ENCODE data around the gene TAS1R1.
A peak's percentile ranks its signal among the peaks of the same experiment; 100 is the strongest.

Gene TAS1R1

DNA sequence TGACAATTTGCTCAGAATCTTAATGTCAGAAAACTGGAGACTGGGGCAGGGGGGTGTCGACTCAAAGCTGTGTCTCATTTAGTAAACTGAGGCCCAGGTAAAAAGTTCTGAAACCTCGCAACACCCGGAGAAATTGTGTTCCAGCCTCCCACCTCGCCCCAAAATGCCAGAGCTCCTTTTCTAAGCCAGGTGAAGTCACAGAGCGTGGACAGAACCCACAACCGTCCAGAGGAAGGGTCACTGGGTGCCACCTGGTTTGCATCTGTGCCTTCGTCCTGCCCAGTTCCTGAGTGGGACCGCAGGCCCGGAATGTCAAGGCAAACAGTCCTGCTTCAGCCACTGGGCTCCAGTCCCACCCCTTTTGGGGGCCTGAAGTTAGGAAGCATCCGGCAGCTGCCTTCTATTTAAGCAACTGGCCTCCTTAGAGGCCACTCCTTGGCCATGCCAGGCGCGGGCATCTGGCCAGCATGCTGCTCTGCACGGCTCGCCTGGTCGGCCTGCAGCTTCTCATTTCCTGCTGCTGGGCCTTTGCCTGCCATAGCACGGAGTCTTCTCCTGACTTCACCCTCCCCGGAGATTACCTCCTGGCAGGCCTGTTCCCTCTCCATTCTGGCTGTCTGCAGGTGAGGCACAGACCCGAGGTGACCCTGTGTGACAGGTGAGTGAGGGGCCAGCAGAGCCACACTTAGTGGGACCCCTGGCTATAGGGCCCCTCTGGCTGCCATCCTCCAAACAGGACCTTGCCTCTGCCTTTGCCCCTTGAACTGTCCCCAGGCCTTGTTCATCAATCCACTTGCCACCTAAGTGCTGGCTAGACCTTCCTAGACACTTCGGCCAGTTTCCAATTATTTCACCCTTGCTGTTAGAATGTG is at the start of gene TAS1R1:
Gene TAS1R1 (plus strand): TSS at position 401 of the 872 bp plus-strand sequence. CDS start 67 bp downstream, at position 468.
- no peak for DNase-seq

DNA sequence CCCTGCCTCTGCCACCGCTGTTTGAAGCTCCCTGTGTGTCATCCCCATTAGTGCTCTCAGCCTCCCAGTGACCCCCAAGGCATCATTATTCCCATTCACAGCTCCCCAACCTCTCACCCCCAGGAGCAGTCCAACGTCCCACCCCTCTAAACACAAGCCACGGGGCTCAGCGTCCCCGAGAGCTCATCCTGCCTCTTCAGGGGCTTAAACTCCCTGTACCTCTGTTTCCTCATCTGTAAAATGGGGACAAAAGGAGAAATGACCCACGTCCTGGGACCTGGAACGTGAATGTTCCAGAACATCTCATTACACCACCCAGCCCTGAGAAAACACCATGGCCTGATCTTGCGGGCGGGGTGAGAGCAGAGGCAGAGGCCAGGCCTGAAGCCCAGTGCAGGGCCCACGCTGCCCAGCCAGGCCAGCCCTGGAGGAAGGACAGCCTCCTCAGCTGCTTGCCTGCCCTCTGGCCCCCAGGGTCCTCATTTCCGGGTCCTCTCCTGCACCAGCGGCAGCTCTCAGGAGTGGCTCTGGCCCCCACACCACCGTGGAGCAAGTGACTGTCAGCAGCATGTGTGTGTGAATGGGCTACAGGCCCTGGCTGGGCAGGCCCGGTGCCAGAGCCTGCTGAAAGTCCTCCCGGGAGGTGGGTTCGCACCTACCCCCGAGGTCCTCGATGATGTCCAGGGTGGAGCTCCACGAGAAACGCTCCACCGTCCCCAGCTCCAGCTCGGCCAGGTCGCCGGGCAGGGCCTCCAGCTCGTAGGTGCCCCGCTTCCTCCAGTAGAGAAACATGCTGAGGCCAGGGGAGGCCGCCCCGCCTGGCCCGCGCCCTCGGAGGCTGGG is 49.5 kb upstream of the TAS1R1 start:
- DNase-seq: no peak

DNA sequence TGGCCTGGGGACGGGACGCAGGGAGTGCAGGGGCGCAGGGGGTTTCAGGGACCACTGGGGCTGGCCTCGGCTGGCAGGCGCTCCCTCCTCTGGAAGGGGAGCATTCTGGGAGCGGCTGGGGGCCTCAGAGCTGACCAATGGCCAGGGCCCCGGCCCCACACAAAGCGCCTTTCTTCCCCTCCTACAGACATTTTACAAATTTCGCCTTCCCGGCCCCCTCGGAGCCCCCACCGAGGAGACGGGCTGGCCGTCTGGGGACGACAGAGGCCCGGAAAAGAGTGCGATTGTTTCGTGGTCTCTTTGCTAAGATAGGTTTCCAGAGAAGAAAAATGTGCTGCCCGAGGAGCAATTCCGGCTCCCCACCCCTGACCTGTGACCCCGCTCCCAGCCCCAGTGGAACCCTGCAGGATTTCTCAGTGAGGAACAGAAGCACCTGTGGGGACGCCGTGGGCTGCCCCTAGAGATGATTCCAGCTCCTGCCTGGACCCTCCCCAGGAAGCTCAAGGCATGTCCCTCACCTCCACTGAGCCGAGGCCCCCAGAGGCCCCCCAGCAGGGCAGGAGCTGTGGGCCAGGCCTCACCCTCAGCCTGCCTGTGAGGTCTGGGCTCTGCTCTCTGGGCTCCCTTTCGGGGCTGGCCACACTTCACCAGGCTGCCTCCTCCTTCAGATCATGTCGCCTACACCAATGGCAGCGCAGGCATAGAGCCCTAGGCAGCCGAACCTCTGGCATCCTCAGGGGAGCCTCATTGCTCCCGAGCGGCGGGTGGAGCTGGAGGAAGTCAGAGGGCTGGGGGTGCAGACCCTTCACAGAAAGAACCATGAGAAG is 48.7 kb upstream of the TAS1R1 start:
- no peak for DNase-seq

DNA sequence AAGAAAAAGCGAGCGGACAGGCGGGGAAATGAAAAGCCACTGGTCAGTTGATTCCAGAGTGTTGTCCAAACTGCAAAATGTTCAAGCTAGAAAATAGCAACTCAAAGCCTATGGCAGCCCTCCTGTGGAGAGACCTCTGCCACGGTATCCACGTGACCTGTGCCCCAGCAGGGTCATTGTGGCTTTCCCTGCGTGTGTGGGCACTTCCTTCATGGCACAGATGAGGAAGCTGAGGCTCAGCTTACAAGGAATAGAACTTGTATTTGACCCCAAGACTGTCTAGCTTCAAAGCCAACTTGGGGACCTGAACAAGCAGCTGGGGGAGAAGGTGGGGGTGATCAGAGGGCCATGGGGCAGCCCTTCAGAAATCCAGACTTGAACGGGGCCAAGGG is 48.1 kb upstream of the TAS1R1 start:
- no peak for DNase-seq

DNA sequence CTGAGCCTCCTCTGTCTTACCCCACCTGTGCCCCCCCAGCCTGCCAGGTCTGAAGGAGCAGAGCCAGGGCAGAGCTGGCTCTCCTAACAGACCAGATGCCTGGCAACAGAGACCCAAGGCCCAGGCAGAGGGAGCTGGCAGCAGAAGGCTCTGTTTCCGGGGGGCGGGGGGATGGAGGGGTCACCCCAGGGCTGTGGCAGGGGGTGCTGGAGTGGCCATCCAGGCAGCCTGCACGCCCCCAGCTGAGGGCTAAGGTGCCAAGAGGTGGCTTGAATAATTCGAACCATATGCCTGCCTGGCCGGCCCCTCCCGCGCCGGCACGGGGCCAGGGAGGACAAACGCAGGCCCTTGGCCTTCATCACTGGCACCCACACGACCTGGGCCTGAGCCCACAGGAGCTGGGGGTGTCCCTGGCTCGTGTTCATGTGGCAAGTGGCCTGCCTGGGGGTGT is 47.6 kb upstream of the TAS1R1 start:
- DNase-seq: no peak

DNA sequence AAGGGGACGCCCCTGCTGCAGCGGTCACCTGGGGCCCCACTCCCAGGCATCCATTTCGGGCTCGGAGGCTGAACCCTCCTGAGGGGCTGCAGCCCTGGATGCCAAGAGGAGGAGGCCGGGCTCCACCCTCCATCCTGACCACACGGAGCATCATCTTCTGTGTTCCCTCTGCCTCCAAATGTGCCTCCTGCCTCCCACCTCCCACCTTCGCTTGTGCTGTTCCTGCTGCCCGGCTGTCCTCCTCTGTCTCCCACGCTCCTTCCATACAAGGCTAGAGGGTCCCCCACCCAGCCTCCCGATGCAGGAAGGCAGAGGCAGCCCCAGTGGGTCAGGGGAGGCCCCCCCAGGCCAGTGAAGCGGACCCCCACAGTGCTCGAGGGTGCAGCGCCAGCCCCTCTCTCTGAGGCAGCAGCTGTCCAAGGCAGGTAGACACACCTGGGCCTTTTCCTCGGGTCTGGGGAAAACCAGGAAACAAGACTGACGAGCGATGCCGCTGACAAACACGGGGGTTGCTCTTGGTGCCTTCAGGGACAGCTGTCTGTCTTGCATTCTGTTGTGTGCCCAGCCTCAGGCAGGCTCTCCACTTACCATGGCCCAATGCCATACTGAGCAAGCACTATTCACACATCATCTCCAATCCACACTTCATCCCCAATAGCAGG is 46.8 kb upstream of the TAS1R1 start:
- no peak for DNase-seq

DNA sequence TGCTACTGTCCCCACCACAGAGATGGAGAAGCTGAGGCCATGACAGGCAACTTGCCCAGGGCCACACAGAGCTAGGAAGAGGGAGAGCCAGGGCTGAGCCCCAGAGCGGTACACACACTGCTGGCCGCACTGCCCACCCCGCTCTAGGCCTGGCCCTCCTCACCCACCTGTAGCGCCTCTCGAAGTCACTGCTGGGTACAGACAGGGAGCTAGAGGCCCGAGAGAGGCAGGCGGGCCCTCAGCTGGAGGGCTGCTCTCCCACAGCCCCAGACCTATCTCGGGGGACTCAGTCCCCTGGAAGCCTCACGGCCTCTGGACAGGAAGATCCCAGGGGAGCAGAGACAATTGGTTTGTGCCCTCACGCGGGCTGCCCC is 46.3 kb upstream of the TAS1R1 start:
- DNase-seq: no peak

DNA sequence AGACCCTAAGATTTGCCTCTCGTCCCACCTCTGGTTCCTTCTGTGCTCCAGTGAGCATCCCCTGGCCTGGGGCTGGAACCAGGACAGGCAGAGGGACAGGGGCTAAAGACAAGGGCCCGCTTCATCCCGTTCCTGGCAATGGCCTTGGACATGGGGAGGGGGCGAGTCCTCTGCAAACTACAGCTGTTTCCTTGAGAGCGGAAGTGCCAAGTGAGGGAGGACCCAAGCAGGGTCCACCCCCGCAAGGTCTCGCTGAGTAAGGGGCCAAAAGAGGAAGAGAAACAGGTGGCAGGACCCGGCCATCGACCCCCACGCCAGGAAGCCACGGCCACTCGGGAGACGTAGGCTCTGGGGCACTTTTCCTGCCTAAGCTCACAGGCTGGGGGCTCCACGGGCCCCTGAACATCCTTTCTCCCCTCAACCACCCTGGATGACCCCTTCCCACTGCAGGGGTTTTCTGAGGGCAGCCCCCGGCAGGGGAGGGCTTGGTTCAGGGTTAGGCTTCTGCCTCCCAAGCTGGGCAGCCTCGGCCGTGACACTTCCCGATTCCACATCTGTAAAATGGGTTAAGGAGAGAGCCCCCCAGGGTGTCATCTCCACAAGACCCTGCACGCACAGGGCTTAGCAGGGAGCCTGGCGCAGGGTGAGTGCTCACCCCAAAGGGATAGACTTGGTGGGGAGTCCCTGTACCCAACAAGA is 45.7 kb upstream of the TAS1R1 start:
- DNase-seq: no peak

DNA sequence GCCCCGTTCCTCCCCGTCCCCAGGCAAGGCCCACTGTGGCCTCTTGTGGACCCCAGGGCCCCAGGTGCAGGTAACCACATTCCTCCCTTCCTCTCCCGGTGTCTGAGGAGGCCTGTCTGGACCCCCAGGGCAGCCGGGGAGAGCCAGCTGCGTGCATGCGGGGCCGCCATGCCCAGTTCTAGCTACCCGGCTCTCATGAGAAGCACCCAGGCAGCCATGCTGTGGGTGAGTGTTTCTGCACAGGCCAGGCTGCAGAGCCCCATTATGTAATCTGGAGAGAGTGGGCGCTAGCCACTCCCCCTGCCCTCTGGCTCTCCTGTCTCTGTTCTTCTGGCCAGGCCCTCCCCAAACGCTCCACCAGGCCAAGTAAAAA is 45.2 kb upstream of the TAS1R1 start:
- DNase-seq: no peak

DNA sequence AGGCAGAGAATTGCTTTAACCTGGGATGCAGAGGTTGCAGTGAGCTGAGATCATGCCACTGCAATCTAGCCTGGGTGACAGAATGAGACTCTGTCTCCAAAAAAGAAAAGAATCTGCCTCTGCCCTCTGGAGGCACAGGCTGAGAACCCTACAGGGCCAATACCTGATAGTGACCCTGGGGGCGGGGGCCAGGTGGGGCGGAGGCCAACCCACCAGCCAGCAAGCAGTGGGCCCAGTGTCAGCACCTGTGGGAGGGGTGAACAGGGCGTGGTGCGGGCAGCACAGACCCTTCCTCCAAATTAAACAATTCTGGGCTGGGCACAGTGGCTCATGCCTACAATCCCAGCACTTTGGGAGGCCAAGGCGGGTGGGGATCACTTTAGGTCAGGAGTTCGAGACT is 44.6 kb upstream of the TAS1R1 start:
- no peak for DNase-seq

DNA sequence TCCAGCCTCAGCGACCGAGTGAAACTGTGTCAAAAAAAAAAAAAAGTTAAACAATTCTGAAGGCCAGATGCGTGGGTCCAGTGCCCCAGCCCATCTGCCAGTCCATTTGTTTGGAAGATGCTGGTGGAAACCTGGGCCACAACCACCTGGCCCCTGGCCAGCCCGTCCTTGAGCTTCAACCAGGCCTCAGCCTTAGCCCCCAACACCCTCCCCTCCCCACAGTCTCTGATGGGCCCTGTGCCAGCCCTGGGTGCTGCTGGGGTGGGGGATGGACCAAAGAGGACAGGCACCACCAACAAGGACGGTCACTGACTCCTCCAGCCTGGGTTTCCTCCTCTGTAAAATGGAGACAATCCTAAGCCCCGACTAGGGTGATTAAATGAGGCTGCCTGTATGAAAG is 44.1 kb upstream of the TAS1R1 start:
- DNase-seq: no peak

DNA sequence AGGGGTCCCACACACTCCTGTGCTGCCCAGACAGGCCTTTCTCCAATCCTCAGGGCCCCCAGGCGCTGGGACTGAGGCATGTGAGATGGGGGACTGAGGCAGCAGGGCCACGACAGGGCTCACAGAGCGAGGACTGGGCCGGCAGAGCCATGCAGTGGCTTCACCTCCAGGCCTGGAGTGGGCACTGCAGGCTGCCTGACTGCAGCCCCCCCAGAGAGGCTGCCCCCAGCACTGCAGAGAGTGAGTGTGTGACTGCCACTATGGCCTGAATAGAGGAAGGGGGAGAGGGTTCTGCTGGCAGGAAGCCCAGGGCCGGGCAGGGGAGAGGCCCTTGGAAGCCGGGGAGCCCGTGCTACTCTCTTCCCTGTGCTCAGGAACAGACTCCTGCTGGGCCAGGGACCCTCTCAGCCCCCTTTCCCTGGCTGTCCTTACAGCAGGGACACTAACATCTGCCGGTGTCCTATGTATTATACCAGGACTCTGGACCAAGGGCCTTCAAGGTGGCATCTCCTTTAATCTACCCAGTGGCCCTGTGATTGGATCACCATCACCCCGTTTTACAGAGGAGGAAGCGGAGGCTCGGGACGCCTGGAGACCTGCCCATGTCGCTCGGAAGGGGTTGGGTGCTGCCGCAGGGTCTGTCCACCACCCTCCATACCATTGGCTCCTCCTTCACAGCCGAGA is 43.4 kb upstream of the TAS1R1 start:
- no peak for DNase-seq

DNA sequence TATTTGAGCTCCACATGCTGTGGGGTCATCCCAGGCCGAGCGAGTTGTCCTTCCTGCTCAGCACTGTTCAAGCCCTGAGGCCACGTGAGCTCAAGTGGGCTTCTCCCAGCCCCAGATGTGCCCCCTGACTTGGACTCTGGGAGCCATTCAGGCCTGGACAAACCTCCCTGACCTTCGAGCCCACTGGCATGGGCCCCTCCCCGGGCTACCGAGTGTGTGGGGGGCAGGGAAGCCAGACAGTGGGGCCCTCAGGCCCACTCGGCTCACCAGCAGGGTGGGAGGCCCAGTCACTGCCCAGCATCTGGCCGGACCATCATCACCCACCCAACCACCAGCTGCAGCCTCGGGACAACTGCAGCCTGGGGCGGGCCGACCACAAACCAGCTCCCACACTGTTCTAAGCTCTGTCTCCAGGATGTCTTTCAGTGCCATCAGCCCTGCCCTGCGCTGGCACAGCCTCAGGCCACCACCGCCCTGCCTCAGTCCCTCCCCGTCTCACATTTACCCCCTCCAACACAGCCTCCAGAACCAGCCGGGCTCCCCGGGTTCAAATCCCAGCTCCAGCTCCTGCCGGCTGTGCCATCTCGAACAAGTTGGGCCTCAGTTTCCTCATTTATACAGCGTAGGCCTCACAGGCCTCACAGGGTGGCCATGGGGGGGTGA is 42.7 kb upstream of the TAS1R1 start:
- DNase-seq: no peak

DNA sequence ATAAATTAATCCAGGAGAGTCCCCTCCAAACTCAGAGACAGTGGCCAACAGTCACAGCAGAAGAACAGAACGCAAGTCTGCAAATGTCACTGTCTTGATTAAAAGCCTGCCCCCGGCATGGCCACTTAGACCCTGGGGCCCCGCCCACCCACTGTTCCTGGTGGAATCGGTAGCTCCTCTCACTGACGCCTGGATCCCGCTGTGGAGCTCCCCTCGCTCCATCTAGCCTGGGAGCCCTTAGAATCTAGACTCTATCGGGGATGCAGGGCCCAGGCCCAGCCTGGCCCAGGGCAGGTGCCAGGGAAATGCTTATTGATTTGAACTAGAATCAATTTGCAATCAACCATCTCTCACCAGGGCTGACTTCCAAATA is 42.2 kb upstream of the TAS1R1 start:
- no peak for DNase-seq

DNA sequence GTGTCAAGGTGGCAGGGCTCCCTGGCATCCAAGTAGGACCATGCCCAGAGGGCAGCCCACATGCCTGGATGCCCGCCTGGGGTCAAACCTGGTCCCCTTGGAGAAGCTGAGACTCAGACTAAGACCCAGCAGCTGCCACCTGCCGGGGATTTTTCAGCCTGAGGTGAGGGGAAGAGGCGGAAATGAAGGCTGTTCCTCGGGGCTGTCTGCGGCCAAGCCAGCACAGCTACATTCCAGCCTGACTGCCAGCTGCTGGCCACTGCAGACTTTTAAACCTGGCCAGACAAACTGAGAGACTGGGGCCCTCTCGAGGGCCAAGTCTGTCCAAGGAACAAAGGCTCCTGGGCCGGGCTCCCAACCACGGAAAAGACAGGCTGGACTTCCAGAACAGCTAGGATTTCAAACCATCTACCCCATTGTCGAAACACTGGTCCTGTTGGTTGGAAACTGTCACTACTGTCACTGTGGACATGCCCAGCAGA is 41.7 kb upstream of the TAS1R1 start:
- no peak for DNase-seq

DNA sequence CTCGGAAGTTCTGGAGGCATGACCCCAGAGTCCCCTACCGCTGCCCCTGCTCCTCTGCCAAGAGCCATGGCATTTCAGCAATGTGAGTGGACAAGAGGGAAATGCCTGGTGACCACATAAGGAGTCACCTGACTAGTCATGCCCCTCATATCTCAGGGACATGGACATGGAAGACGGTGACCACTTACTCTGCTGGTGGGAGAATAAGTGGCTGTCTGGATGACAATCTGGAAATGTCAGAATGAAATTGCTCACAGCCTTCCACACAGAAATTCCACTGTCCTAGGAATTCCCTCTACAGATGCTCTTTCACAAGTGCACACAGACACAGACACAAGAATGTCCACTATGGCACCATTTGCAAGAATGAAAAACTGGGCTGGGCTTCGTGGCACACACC is 39.3 kb upstream of the TAS1R1 start:
- peak; percentile 16 to 21 for DNase-seq

DNA sequence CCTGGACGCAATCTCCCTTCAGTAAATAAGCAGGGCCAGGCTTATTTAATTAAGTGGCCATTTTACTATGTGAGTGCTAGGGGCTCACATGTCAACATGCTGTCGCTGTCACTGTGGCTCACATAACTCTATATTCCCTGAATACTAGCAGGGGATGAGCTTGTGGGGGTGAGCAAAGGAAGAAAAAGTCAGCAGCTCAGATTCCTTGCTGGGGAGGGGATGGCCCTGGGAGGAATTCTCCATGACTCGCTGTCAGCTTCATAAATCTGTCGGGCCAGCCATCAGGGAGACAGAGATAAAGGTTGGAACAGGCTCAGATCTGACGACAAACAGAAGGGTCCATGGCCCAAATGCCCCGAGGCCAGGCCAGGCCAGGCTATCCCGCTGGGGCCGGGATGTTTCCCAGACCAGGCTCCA is 37.7 kb upstream of the TAS1R1 start:
- DNase-seq: no peak

DNA sequence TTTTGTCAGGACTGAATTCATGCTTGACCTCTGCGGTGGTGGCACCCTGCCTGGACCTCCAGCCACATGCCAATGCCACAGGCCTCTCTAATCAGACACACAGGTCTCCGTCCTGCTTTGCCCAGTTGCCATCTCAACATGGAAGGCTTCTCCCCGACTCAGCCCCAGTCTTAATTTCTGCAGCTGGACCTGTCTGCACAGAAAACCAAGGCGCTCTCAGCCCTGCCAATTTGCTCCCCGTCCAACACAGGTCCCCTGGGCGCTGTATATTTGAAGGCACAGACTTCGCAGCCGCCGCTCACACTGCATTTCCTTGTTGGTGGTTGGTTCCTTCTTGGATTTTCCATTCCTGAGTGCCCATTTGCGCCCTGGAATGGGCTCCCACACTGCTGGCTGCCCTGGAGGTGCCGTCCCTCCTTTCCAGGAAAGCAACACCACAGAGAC is 35.6 kb upstream of the TAS1R1 start:
- no peak for DNase-seq

DNA sequence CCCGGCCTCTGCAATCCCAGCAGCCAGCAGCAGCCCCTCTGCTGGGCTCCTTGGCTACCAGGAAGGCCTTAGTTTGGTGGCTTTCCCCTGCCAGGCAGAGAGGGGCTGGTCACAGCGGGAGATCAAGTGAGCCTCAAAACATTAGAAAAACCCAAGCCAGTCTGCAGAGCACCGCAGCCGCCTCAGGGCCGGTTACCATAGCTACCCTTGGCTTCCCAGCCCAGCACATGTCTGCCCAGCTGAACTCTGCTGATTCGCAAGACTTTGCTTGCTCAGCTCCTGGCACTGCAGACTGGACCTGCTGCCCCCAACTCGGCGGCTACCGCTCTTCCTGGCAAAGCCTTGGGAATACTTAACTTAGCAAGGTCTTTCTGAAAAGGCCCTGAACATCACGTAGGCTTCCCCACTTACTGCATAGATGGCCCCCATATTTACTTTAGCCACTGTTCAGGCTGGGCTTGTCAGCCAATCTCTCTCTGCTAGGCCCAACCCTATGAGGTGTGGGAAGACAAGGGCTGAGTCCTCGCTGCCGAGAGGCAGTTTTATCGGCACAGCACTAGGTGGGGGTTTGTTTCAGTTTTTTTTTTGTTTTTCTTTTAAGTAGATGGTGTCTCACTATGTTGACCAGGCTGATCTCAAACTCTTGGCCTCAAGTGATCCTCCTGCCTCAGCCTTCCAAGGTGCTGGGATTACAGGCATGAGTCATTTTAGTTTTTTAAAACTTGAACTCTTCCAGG is 35.0 kb upstream of the TAS1R1 start:
- DNase-seq: no peak

DNA sequence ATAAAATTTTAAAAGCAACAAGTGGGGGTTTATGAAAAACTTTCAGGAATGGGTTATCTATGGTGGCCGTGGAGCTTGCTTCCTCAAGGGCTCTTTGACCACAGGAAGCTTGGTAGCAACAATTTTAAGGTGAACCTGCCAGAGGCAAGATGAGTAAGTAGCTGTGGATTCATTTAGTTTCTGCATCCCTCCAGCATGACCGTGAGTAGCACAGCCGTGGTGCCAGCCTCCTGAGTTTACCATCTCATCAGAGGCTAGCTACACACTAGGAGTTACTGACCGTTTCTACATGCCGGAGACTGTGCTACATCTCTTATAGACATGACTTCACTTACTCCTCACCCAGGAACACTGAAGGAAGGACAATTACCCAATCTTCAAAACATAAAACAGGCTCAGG is 33.6 kb upstream of the TAS1R1 start:
- no peak for DNase-seq

Data from SW 1271 (cell line).